ENCODE data around the gene IGF2BP2.

The IGF2BP2 gene

DNA sequence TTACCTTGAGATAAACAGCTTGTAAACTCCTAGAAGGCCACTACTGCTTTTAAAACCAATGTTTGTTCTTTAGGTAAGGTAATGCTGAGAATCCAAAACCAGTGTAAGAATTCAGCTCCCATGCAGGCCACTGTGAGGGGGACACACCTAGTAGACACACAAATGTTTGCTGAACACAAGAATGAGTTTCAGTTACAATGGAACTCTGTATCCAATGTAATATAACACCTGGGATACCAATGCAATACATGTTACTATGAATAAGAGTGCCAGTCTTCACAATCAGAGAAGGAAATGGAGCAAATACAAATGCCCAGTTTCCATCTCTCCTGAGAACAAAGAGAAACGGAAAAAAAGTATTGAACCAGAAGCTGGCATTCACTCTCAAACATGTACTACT lies 65.9 kb downstream of the IGF2BP2 start:
- DNase-seq (ENCODE audit: low read depth) = no peak
- TF ChIP-seq, protein P1, sequence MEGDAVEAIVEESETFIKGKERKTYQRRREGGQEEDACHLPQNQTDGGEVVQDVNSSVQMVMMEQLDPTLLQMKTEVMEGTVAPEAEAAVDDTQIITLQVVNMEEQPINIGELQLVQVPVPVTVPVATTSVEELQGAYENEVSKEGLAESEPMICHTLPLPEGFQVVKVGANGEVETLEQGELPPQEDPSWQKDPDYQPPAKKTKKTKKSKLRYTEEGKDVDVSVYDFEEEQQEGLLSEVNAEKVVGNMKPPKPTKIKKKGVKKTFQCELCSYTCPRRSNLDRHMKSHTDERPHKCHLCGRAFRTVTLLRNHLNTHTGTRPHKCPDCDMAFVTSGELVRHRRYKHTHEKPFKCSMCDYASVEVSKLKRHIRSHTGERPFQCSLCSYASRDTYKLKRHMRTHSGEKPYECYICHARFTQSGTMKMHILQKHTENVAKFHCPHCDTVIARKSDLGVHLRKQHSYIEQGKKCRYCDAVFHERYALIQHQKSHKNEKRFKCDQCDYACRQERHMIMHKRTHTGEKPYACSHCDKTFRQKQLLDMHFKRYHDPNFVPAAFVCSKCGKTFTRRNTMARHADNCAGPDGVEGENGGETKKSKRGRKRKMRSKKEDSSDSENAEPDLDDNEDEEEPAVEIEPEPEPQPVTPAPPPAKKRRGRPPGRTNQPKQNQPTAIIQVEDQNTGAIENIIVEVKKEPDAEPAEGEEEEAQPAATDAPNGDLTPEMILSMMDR (IDR thresholded peaks at IDR 0.05; ENCODE audit: control insufficient read depth, extremely low read depth, insufficient read depth) = no peak
- no peak overlapping the region for H3K4me3 ChIP-seq (ENCODE audit: low read depth, low read length)

DNA sequence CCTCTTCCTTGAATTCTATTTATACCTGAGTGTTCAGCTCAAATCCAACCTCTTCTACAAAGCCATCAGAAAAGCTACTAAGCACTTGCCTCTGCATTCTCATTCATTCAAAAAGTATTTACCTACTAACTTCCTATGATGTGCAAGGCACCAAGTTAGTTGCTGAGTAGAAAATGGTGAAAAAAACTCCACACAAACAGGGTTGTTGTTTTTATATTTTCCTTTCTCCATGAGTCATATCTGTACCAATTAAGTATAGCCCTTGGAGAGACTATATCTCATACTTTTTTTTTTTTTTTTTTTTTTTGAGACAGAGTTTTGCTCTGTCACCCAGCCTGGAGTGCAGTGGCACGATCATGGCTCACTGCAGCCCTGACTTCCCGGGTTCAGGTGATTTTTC lies 67.7 kb downstream of the IGF2BP2 start:
- H3K4me3 ChIP-seq (ENCODE audit: low read depth, low read length) = no peak overlapping the region
- TF ChIP-seq, protein P1 (IDR thresholded peaks at IDR 0.05; ENCODE audit: control insufficient read depth, extremely low read depth, insufficient read depth) = no peak
- no peak for DNase-seq (ENCODE audit: low read depth)

DNA sequence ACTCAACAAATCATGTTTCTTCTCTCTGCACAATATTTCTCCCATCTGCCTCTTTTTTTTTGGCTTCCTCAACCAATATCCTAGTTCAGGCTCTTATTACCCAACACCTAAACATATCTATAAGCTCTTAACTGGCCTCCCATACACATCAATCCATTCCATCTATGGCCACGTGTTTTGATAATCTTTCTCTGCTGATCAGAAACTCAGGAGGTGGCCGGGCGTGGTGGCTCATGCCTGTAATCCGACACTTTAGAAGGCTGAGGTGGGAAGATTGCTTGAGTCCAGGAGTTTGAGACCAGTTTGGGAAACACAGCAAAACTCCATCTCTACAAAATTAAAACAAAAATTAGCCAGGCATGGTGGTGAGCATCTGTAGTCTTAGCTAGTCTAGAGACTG lies 68.4 kb downstream of the IGF2BP2 start:
- TF ChIP-seq, protein P1 (IDR thresholded peaks at IDR 0.05; ENCODE audit: control insufficient read depth, extremely low read depth, insufficient read depth) = no peak
- H3K4me3 ChIP-seq (ENCODE audit: low read depth, low read length) = no peak overlapping the region
- no peak for DNase-seq (ENCODE audit: low read depth)

DNA sequence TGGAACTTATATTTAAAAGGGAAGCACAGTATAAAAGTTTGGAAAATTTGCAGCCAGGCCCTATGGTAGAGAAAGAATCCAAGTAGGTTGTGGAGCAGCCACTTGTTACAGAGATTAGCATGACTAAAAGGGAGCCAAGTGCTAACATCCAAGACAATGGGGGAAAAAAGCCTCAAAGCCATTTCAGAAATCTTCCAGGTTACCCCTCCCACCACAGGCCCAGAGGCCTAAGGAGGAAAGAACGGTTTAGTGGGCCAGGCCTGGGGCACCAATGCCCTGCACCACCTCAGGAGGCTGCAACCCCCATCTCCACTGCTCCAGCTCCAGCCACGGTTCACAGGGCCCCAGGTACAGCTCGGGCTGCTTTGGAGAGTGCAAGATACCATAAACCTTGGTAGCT lies 69.9 kb downstream of the IGF2BP2 start:
- H3K4me3 ChIP-seq (ENCODE audit: low read depth, low read length) = no peak overlapping the region
- TF ChIP-seq, protein P1 (IDR thresholded peaks at IDR 0.05; ENCODE audit: control insufficient read depth, extremely low read depth, insufficient read depth) = no peak
- DNase-seq (ENCODE audit: low read depth) = no peak

DNA sequence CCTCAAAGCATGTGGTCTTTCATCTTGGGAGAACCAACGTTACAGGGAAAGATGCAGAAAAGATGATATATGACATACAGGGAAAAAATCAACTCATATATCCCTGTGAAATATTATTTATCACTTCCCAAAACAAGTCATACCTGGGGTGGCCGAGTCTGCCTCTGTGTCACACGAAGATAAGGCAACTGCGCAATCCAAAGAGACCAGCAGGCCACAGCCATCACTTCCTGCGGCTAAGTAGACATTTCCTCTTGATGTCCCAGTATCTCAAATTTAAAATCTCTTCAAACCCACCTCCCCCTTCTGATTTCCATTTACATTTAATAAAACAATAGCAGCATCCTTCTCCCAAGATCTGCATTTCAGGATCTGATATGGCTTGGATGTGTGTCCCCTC lies 71.5 kb downstream of the IGF2BP2 start:
- no peak for DNase-seq (ENCODE audit: low read depth)
- TF ChIP-seq, protein P1 (IDR thresholded peaks at IDR 0.05; ENCODE audit: control insufficient read depth, extremely low read depth, insufficient read depth) = no peak
- H3K4me3 ChIP-seq (ENCODE audit: low read depth, low read length) = no peak overlapping the region

DNA sequence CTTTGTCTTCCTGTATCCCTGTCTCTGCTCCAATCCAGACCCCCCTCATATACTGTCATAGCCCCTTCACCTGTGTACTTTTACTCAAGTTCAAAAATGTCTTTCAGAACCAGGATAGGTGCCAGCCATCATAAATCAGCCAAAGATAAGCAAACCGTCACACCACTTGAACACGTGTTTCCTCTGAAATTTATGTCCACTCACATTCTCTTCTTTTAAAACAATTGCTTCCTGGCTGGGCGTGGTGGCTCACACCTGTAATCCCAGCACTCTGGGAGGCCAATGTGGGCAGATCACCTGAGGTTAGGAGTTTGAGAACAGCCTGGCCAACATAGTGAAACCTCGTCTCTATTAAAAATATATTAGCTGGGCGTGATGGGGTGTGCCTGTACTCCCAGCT lies 74.1 kb downstream of the IGF2BP2 start:
- no peak for DNase-seq (ENCODE audit: low read depth)
- H3K4me3 ChIP-seq (ENCODE audit: low read depth, low read length) = no peak overlapping the region
- TF ChIP-seq, protein P1 (IDR thresholded peaks at IDR 0.05; ENCODE audit: control insufficient read depth, extremely low read depth, insufficient read depth) = no peak

DNA sequence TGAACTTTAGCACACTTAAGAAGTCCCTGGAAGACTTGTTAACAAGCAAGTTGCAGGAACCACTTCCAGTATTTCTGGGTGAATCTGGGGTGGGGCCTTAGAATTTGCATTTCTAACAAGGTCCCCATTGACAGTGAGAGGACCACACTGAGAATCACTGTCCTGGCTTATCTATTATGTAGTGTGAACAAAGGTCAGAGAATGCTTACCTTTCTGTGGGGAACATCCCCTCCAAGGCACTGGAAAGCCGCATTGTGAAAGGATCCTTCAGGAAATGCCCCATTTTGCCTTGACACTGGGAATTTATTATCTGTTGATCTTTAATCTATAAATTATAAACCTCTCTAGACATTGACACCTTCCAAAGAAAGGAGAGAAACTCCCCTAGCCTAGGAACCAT lies 74.8 kb downstream of the IGF2BP2 start:
- TF ChIP-seq, protein P1 (IDR thresholded peaks at IDR 0.05; ENCODE audit: control insufficient read depth, extremely low read depth, insufficient read depth) = no peak
- H3K4me3 ChIP-seq (ENCODE audit: low read depth, low read length) = no peak overlapping the region
- DNase-seq (ENCODE audit: low read depth) = no peak
